ENCODE results near the gene TAF1B. TPM values are rescaled to one million over a fixed set of nuclear protein-coding genes. Genes with fewer than 3 reads are reported as not detected.

The TAF1B gene
- total and polyA plus RNA-seq, 2 donors (not counting 3 experiments of a cell fraction or from before 2014, with no cell fraction given): 6.3 to 29.4 TPM

DNA sequence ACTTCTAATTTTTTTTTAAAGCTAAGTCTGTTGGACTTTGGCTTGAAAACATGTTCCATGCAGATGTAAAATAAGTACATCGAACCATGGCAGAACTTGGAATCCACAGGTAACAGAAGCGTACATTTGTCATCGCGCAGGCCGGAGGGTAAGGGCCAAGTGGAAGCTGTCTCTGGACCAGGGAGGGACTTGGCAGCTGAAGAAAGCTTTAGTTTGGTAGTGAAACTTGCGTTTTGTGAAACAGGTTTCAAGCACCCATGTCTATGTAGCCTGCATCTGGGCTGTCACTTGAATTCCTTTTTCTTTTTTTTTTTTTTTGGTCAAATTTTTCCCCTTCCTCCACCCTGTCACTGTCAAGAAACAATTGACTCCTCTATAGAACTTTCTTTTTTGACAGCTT lies 128.6 kb downstream of the TAF1B start:
- Histone ChIP-seq H3K9me1 (replicated peaks; ENCODE audit: control insufficient read depth, extremely low read depth, insufficient read depth, low read length) (no peaks in the 10 kb centered on the region), H3K79me2 (ENCODE audit: control insufficient read depth, insufficient read depth, low read length) (no peaks in the 10 kb centered on the region), H3K4me1 (ENCODE audit: control insufficient read depth, extremely low read depth, insufficient read depth, low read length) (peaks cover 37% of the 10 kb centered on the region), H3K36me3 (ENCODE audit: control insufficient read depth in 2 of 2, extremely low read depth in 1 of 2, insufficient read depth in 2 of 2, low read length in 2 of 2) (no peaks in the 10 kb centered on the region), H3K4me3 (replicated peaks in 1 of 3; ENCODE audit: insufficient read depth in 1 of 3, low read depth in 1 of 3, low read length in 3 of 3) (no peak overlapping the region), H2AFZ (ENCODE audit: low read depth, low read length) (no peak overlapping the region), H3K9me3 (replicated peaks; ENCODE audit: control insufficient read depth, insufficient read depth, low read length) (no peaks in the 10 kb centered on the region), H4K20me1 (replicated peaks; ENCODE audit: control insufficient read depth, extremely low read depth, insufficient read depth, low read length) (no peaks in the 10 kb centered on the region), H3K9ac (replicated peaks; ENCODE audit: extremely low read depth, insufficient read depth, low read length) (no peak overlapping the region), H3K4me2 (ENCODE audit: insufficient read depth, low read length) (no peak overlapping the region), H3K27ac (ENCODE audit: insufficient read depth, low read depth, low read length) (no peak overlapping the region), H3K27me3 (ENCODE audit: control insufficient read depth in 2 of 2, insufficient read depth in 2 of 2, low read length in 2 of 2) (no peaks in the 10 kb centered on the region)
- no peak for TF ChIP-seq GATA2 (IDR thresholded peaks at IDR 0.05; ENCODE audit: insufficient read depth, insufficient read length, low read depth, low read length)
- TF ChIP-seq FOS (IDR thresholded peaks at IDR 0.05; ENCODE audit: borderline replicate concordance, insufficient read depth, low read length): no peak
- no peak for TF ChIP-seq MYC (IDR thresholded peaks at IDR 0.05; ENCODE audit: low read depth, low read length)
- no peak for TF ChIP-seq POLR2AphosphoS5 (IDR thresholded peaks at IDR 0.05; ENCODE audit: insufficient read depth, low read depth, low read length)
- TF ChIP-seq JUN (IDR thresholded peaks at IDR 0.05; ENCODE audit: borderline replicate concordance, insufficient read depth, insufficient read length, low read depth): no peak
- TF ChIP-seq CTCF (IDR thresholded peaks at IDR 0.05; ENCODE audit: extremely low read depth in 1 of 2, insufficient read depth in 1 of 2, low read depth in 1 of 2, low read length in 2 of 2): no peak
- no peak for TF ChIP-seq POLR2A (IDR thresholded peaks at IDR 0.05; ENCODE audit: low read depth, low read length)
- TF ChIP-seq, protein P1, sequence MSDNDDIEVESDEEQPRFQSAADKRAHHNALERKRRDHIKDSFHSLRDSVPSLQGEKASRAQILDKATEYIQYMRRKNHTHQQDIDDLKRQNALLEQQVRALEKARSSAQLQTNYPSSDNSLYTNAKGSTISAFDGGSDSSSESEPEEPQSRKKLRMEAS (IDR thresholded peaks at IDR 0.05; ENCODE audit: insufficient read depth, insufficient read length): no peak
- TF ChIP-seq EZH2 (IDR thresholded peaks at IDR 0.05; ENCODE audit: borderline replicate concordance, low read depth, low read length, severe bottlenecking): no peak
- DNase-seq (ENCODE audit: low read depth, low spot score) (no peak), FAIRE-seq (no peak)
- ChIA-PET POLR2A (no interaction called here), CTCF (interaction anchor here (1.0 to 1.9 kb wide), 9 partner anchors 9 to 201 kb away, joined by 3 to 19 read pairs (median 3); no protein-coding TSS in a partner anchor)
- BruUV-seq (replicated peaks): no TSS peak
- dilution Hi-C loops (cut with MboI; ENCODE audit: extremely low pct_ligation_motif_present, low sequenced_read_pairs): loop anchor here (25.0 kb wide), 1 partner anchor 160 kb away; no protein-coding TSS in a partner anchor
- intact Hi-C loops (cut with micrococcal nuclease): no loop called here

All from endothelial cell of umbilical vein (primary cell).